Nephron (organoid): Measurements from ENCODE around the gene LMBRD1.
"Not testable (repeated sequence)": the region's sequence is repeated elsewhere in the genome, so short reads cannot be mapped to it uniquely, and the experiment has no call there.

ENCODE experiments used
- H3K27ac Mint-ChIP-seq, 3 experiments: 2 replicates each; pipeline ENCODE4 v1.8.0; 2020; ENCODE audit warnings: mixed read lengths in 3 of 3, mild to moderate bottlenecking in 2 of 3, moderate library complexity in 1 of 3
- H3K27me3 Mint-ChIP-seq: 2 replicates; pipeline ENCODE4 v1.8.0; 2021; ENCODE audit warnings: low read depth, mild to moderate bottlenecking, moderate library complexity, mixed read lengths
- H3K36me3 Mint-ChIP-seq: 2 replicates; pipeline ENCODE4 v1.8.0; 2020; ENCODE audit warnings: low read depth, mixed read lengths
- H3K4me1 Mint-ChIP-seq: 2 replicates; pipeline ENCODE4 v1.8.0; 2020; ENCODE audit warnings: mixed read lengths
- H3K4me3 Mint-ChIP-seq, 3 experiments: 2 replicates each; pipeline ENCODE4 v1.8.0; 2020; ENCODE audit warnings: mild to moderate bottlenecking in 3 of 3, mixed read lengths in 3 of 3, moderate library complexity in 2 of 3
- H3K9me3 Mint-ChIP-seq: 2 replicates; pipeline ENCODE4 v1.8.0; 2020; ENCODE audit warnings: mixed read lengths
- TF ChIP-seq, protein P1 (sequence below), 3 experiments: fragments of 200-600 bp; sonication (generic); IDR thresholded peaks; one replicate each; pipeline ENCODE4 v1.5.0; 2021; ENCODE audit warnings: antibody characterized with exemption in 3 of 3; ENCODE audit not compliant: unreplicated experiment in 3 of 3

The LMBRD1 gene

DNA sequence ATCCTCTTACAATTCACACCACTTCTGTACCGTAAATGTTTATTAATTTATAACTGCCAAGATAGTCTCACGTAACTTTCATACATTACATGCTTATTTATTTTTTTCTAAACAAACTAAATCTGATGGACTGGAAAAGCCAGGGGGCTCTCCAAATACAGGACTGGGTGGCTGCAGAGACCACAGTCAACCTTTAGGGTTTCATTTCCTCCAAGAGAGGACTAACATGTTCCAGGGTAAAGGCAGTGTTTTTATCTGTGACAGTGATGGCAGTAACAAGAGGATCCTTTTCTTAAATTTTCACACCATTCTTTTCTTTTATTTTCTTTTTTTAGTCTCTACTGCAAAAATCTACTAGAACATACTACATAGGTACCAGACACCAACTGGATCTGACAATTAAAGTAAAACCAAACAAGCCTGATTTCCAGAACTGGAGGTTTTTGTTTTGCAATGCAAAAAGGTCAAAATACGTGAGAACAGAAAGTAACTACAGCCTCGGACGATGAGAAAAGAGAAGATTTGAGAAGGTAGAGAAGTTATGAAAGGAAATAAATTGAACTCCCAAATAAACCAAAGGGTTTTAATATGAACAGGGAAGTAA lies 1.2 kb downstream of the LMBRD1 start:
- Mint-ChIP-seq H3K27me3 (no peaks in the 10 kb centered on the region), H3K4me1 (peaks cover 25% of the 10 kb centered on the region), H3K4me3 (peak overlapping the region; percentile 89 to 98 (median 91)), H3K27ac (peak overlapping the region; percentile 98 to 99 (median 99)), H3K36me3 (no peaks in the 10 kb centered on the region), H3K9me3 (no peaks in the 10 kb centered on the region)
- TF ChIP-seq, protein P1, sequence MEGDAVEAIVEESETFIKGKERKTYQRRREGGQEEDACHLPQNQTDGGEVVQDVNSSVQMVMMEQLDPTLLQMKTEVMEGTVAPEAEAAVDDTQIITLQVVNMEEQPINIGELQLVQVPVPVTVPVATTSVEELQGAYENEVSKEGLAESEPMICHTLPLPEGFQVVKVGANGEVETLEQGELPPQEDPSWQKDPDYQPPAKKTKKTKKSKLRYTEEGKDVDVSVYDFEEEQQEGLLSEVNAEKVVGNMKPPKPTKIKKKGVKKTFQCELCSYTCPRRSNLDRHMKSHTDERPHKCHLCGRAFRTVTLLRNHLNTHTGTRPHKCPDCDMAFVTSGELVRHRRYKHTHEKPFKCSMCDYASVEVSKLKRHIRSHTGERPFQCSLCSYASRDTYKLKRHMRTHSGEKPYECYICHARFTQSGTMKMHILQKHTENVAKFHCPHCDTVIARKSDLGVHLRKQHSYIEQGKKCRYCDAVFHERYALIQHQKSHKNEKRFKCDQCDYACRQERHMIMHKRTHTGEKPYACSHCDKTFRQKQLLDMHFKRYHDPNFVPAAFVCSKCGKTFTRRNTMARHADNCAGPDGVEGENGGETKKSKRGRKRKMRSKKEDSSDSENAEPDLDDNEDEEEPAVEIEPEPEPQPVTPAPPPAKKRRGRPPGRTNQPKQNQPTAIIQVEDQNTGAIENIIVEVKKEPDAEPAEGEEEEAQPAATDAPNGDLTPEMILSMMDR (IDR thresholded peaks at IDR 0.05; ENCODE audit: unreplicated experiment in 3 of 3): peak in 1 of 3 experiments; percentile 9

DNA sequence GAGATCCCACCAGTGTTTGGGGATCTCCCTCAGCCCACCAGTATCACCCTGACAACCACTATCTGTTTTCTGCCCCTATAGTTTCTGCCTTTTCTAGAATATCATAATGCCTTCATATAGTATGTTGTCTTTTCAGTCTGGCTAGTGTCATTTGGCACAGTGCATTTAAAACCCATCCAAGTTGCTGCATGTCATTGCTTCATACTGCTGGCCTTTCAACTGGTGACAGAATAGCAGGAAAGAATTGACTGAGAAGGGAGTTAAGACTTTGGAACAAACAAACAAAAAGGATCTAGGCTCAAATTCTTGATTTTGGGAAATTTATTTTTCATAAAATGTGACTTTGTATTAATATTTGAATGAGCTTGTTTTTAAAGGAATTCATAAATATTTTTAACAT lies 4.5 kb downstream of the LMBRD1 start:
- H3K27ac Mint-ChIP-seq: peak overlapping the region in 2 of 3 experiments; percentile 34 to 60
- no peaks in the 10 kb centered on the region for H3K27me3 Mint-ChIP-seq
- peaks cover 10% of the 10 kb centered on the region for H3K36me3 Mint-ChIP-seq
- H3K9me3 Mint-ChIP-seq: no peaks in the 10 kb centered on the region
- TF ChIP-seq, protein P1 (IDR thresholded peaks at IDR 0.05; ENCODE audit: unreplicated experiment in 3 of 3): no peak
- H3K4me3 Mint-ChIP-seq: no peak overlapping the region
- peaks cover 24% of the 10 kb centered on the region for H3K4me1 Mint-ChIP-seq

DNA sequence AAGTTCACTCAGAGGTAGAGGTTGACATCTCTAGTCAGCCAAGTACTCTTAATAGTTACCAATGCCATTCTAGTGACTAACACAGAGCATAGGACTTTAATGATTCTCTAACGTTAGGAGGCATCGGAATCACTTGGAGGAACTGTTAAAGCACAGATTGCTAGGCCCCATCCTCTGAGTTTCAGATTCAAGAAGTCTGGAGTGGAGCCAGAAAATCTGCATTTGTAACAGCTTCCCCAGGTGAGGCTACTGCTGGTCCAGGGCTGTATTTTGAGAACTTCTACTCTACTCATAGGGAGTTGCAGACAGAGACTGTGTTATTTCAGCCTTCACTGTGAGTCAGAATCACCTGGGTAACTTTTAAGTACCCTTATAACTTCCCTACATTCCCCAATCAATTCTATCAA lies 5.7 kb downstream of the LMBRD1 start:
- Mint-ChIP-seq H3K4me1 (peaks cover 18% of the 10 kb centered on the region), H3K36me3 (peaks cover 13% of the 10 kb centered on the region), H3K27me3 (no peaks in the 10 kb centered on the region), H3K4me3 (no peak overlapping the region), H3K27ac (peak overlapping the region; percentile 28 to 60 (median 34)), H3K9me3 (no peaks in the 10 kb centered on the region)
- TF ChIP-seq, protein P1 (IDR thresholded peaks at IDR 0.05; ENCODE audit: unreplicated experiment in 3 of 3): no peak

DNA sequence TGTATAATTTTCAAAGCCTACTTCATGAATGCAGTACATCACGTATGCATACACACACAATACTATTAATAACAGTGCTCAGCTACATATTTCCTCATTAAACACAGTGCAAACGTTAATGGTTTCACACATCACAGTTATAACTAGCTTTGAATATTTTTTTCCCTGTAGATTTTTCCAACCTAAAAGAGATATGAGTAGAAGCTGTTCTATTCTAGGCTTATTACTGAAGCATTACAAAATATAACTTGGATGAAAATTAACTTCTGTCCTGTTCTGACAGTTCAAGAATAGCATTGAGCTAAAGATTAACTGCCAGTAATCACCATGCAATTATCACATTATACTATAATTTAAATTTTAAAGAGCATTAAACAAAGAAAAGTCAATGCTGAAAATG lies 6.2 kb downstream of the LMBRD1 start:
- TF ChIP-seq, protein P1 (IDR thresholded peaks at IDR 0.05; ENCODE audit: unreplicated experiment in 3 of 3): no peak
- Mint-ChIP-seq H3K27me3 (no peaks in the 10 kb centered on the region), H3K36me3 (peaks cover 13% of the 10 kb centered on the region), H3K4me3 (no peak overlapping the region), H3K9me3 (no peaks in the 10 kb centered on the region), H3K27ac (peak overlapping the region; percentile 31 to 60 (median 32)), H3K4me1 (peaks cover 13% of the 10 kb centered on the region)

DNA sequence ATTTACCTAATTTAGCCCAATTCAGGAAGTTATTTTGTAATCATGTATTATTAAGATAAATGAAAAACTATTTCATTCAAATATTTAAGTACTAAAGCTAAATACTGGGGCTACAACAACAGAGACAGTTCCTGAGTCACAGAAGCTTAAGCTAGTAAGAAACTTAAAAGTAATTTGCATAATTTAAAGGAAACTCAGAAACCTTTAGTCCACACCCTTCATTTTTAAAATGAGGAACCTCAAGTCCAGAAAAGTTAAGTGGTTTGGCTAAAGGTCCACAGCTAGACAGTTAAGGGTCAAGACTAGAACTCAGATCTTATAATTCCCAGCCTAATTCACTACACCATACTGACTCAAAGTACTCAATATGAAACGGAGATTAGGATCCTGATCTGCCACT lies 7.2 kb downstream of the LMBRD1 start:
- Mint-ChIP-seq H3K27ac (peak overlapping the region in 2 of 3 experiments; percentile 32 to 60), H3K4me1 (peaks cover 6% of the 10 kb centered on the region), H3K36me3 (peaks cover 20% of the 10 kb centered on the region), H3K4me3 (no peak overlapping the region), H3K9me3 (no peaks in the 10 kb centered on the region), H3K27me3 (no peaks in the 10 kb centered on the region)
- TF ChIP-seq, protein P1 (IDR thresholded peaks at IDR 0.05; ENCODE audit: unreplicated experiment in 3 of 3): no peak

DNA sequence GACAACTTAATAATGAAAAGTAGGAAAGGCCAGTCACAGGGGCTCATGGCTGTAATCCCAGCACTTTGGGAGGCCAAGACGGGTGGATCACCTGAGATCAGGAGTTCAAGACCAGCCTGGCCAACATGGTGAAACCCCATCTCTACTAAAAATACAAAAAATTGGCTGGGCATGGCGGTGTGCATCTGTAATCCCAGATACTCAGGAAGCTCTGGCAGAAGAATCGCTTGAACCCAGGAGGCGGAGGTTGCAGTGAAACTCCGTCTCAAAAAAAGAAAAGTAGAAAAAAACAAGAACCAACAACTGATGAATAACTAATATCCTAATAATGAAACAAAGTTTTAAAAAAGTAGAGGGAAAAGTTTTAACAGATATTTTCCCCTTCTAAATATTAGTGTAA lies 9.4 kb downstream of the LMBRD1 start:
- H3K4me1 Mint-ChIP-seq, H3K27ac Mint-ChIP-seq, H3K27me3 Mint-ChIP-seq, H3K9me3 Mint-ChIP-seq, H3K4me3 Mint-ChIP-seq: not testable (repeated sequence)
- peaks cover 20% of the 10 kb centered on the region for H3K36me3 Mint-ChIP-seq
